Endodermal cell (in vitro differentiated cells): ENCODE results near the gene PPP2R5C. TPM values are rescaled to one million over a fixed set of nuclear protein-coding genes. Genes with fewer than 3 reads are reported as not detected.

Experiments
- DNase-seq: peaks from one replicate; pipeline ENCODE4 v3.0.0-alpha.2; 2017
- H3K27ac ChIP-seq: 2 replicates; pipeline ENCODE4 v1.5.1; 2013; ENCODE audit warnings: mild to moderate bottlenecking, low read depth, low read length, moderate library complexity
- H3K27me3 ChIP-seq: 2 replicates; pipeline ENCODE4 v1.6.1; 2013; ENCODE audit warnings: mild to moderate bottlenecking, low read length, moderate library complexity; ENCODE audit not compliant: insufficient read depth, control insufficient read depth, poor library complexity, severe bottlenecking
- H3K36me3 ChIP-seq: 2 replicates; pipeline ENCODE4 v1.7.0; 2013; ENCODE audit warnings: mild to moderate bottlenecking, low read length, moderate library complexity; ENCODE audit not compliant: control insufficient read depth, insufficient read depth
- H3K4me1 ChIP-seq: one replicate; pipeline ENCODE4 v1.7.0; 2013; ENCODE audit warnings: low read length; ENCODE audit not compliant: control insufficient read depth, insufficient read depth
- H3K4me3 ChIP-seq: 2 replicates; pipeline ENCODE4 v1.5.1; 2013; ENCODE audit warnings: mild to moderate bottlenecking, low read length, moderate library complexity
- H3K9ac ChIP-seq: 2 replicates; pipeline ENCODE4 v1.6.1; 2013; ENCODE audit warnings: mild to moderate bottlenecking, low read length, moderate library complexity; ENCODE audit not compliant: poor library complexity, severe bottlenecking; ENCODE audit errors: extremely low read depth
- H3K9me3 ChIP-seq: 2 replicates; pipeline ENCODE4 v1.6.1; 2013; ENCODE audit warnings: mild to moderate bottlenecking, low read length, moderate library complexity; ENCODE audit not compliant: control insufficient read depth
- H3K27ac Mint-ChIP-seq: 2 replicates; pipeline ENCODE4 v1.8.0; 2020; ENCODE audit warnings: mixed read lengths
- H3K27me3 Mint-ChIP-seq: 2 replicates; pipeline ENCODE4 v1.8.0; 2021; ENCODE audit warnings: mild to moderate bottlenecking, mixed read lengths; ENCODE audit not compliant: insufficient read depth
- H3K36me3 Mint-ChIP-seq: 2 replicates; pipeline ENCODE4 v1.8.0; 2020; ENCODE audit warnings: low read depth, mixed read lengths
- H3K4me1 Mint-ChIP-seq: 2 replicates; pipeline ENCODE4 v1.8.0; 2020; ENCODE audit warnings: mixed read lengths
- H3K4me3 Mint-ChIP-seq: 2 replicates; pipeline ENCODE4 v1.8.0; 2020; ENCODE audit warnings: mild to moderate bottlenecking, moderate library complexity, mixed read lengths
- H3K9me3 Mint-ChIP-seq: 2 replicates; pipeline ENCODE4 v1.8.0; 2020; ENCODE audit warnings: mild to moderate bottlenecking, mixed read lengths
- CTCF ChIP-seq: fragments of 200-600 bp; sonication (generic); conservative IDR thresholded peaks from 2 replicates; pipeline ENCODE4 v1.5.0; 2021; ENCODE audit warnings: antibody characterized with exemption, mild to moderate bottlenecking
- WGBS, 2 experiments: methylation state at CpG; one replicate each; pipeline versions ENCODE4 v1.1.5 to v1.1.7; 2013; ENCODE audit warnings: missing lambda C conversion rate in 2 of 2, mixed read lengths in 1 of 2; ENCODE audit not compliant: insufficient coverage in 1 of 2, insufficient read length in 1 of 2; 5-methylcytosine and 5-hydroxymethylcytosine counted together
- total RNA-seq, 2 donors: library from RNA; stranded (reverse); fragmentation: NEBNext Ultra II Directional in 1 of 2; extraction: Animal tissue kit (Norgen Biotek cat#: 25700) in 1 of 2; gene quantifications; 2 replicates in 1 of 2; 3 replicates in 1 of 2; pipeline ENCODE4 v1.2.1, GENCODE V29; 2021

Gene PPP2R5C
- total RNA-seq, 2 donors from 2014 or later = 116 to 117 TPM

GRCh38 chr14:101736585-101736984, 24.9 kb upstream of the PPP2R5C start:
- Mint-ChIP-seq H3K9me3 (peaks cover 36% of the 10 kb centered on the region), H3K4me3 (no peak overlapping the region), H3K36me3 (no peaks in the 10 kb centered on the region), H3K27me3 (peaks cover 17% of the 10 kb centered on the region), H3K4me1 (peaks cover 4% of the 10 kb centered on the region), H3K27ac (no peak overlapping the region)
- no peak overlapping the region for H3K9ac ChIP-seq
- no peaks in the 10 kb centered on the region for H3K4me1 ChIP-seq
- no peak overlapping the region for H3K27ac ChIP-seq
- no peak for TF ChIP-seq CTCF
- 89 to 93% methylated on average over 2 to 8 of the region's 8 CpGs for WGBS, 2 experiments
- no peak overlapping the region for H3K4me3 ChIP-seq
- peaks cover 26% of the 10 kb centered on the region for H3K9me3 ChIP-seq
- no peak for DNase-seq
- no peaks in the 10 kb centered on the region for H3K36me3 ChIP-seq
- H3K27me3 ChIP-seq = no peaks in the 10 kb centered on the region

GRCh38 chr14:101737414-101738339, 23.8 kb upstream of the PPP2R5C start:
- DNase-seq = no peak
- WGBS, 2 experiments = 87 to 88% methylated on average over 8 to 11 of the region's 11 CpGs
- H3K4me1 ChIP-seq = no peaks in the 10 kb centered on the region
- peaks cover 24% of the 10 kb centered on the region for H3K27me3 Mint-ChIP-seq
- H3K27ac Mint-ChIP-seq = no peak overlapping the region
- peaks cover 47% of the 10 kb centered on the region for H3K9me3 Mint-ChIP-seq
- no peak overlapping the region for H3K27ac ChIP-seq
- no peak overlapping the region for H3K4me3 Mint-ChIP-seq
- H3K36me3 ChIP-seq = no peaks in the 10 kb centered on the region
- H3K27me3 ChIP-seq = no peaks in the 10 kb centered on the region
- H3K9ac ChIP-seq = no peak overlapping the region
- H3K36me3 Mint-ChIP-seq = no peaks in the 10 kb centered on the region
- peak; percentile 14 for TF ChIP-seq CTCF
- no peak overlapping the region for H3K4me3 ChIP-seq
- H3K9me3 ChIP-seq = peaks cover 26% of the 10 kb centered on the region
- H3K4me1 Mint-ChIP-seq = no peaks in the 10 kb centered on the region

GRCh38 chr14:101738703-101739320, 22.7 kb upstream of the PPP2R5C start:
- Histone ChIP-seq H3K4me3 (no peak overlapping the region), H3K36me3 (no peaks in the 10 kb centered on the region), H3K9ac (no peak overlapping the region), H3K4me1 (no peaks in the 10 kb centered on the region), H3K27ac (no peak overlapping the region), H3K9me3 (peaks cover 26% of the 10 kb centered on the region), H3K27me3 (no peaks in the 10 kb centered on the region)
- Mint-ChIP-seq H3K4me3 (no peak overlapping the region), H3K9me3 (peaks cover 46% of the 10 kb centered on the region), H3K27me3 (peaks cover 30% of the 10 kb centered on the region), H3K4me1 (no peaks in the 10 kb centered on the region), H3K36me3 (no peaks in the 10 kb centered on the region), H3K27ac (no peak overlapping the region)
- TF ChIP-seq CTCF = no peak
- WGBS, 2 experiments = 89 to 96% methylated on average over 3 of the region's 3 CpGs
- no peak for DNase-seq
